WTC11 (cell line): ENCODE results near the gene TOP2B. TPM values are rescaled to one million over a fixed set of nuclear protein-coding genes. Genes with fewer than 3 reads are reported as not detected.

Experiments used
- ATAC-seq: fragments of 200-7000 bp; cut with Tn5 transposase; 2 replicates; pipeline ENCODE4 v1.10.0; 2021; ENCODE audit warnings: mild to moderate bottlenecking, moderate library complexity
- CTCF ChIA-PET: fragments of 300-600 bp; sonication (Branson Sonifier 250); formaldehyde crosslinking; loops from one replicate; lab custom pipeline; 2021; ENCODE audit warnings: antibody characterized with exemption; lab: Charles Lee
- POLR2A ChIA-PET: fragments of 350-600 bp; sonication (Branson Sonifier 250); formaldehyde crosslinking; loops from one replicate; lab custom pipeline; 2021; ENCODE audit warnings: antibody characterized with exemption; lab: Charles Lee
- DNase-seq: peaks from one replicate; pipeline ENCODE4 v3.0.0; 2021; ENCODE audit warnings: low spot score
- H3K27ac Mint-ChIP-seq: 2 replicates; pipeline ENCODE4 v1.8.0; 2021; ENCODE audit warnings: mixed read lengths
- H3K27me3 Mint-ChIP-seq: 2 replicates; pipeline ENCODE4 v1.8.0; 2021; ENCODE audit warnings: low read depth, mild to moderate bottlenecking, moderate library complexity, mixed read lengths
- H3K36me3 Mint-ChIP-seq: 2 replicates; pipeline ENCODE4 v1.8.0; 2021; ENCODE audit warnings: mixed read lengths
- H3K4me1 Mint-ChIP-seq: 2 replicates; pipeline ENCODE4 v1.8.0; 2022; ENCODE audit warnings: mixed read lengths
- H3K4me3 Mint-ChIP-seq: 2 replicates; pipeline ENCODE4 v1.8.0; 2021; ENCODE audit warnings: mild to moderate bottlenecking, moderate library complexity, mixed read lengths
- H3K9me3 Mint-ChIP-seq: 2 replicates; pipeline ENCODE4 v1.8.0; 2021; ENCODE audit warnings: mixed read lengths
- ETV6 ChIP-seq: sonication (generic); formaldehyde crosslinking; IDR thresholded peaks from 2 replicates; pipeline ENCODE4 v1.8.1; 2022; ENCODE audit warnings: mild to moderate bottlenecking, missing genetic modification reagents
- GTF2I ChIP-seq: fragments of 250-450 bp; sonication (Bioruptor Pico); conservative IDR thresholded peaks from 2 replicates; pipeline ENCODE4 v1.4.0; 2021; ENCODE audit warnings: mild to moderate bottlenecking
- NFATC4 ChIP-seq: fragments of 250-450 bp; sonication (Bioruptor Pico); IDR thresholded peaks from 2 replicates; pipeline ENCODE4 v1.9.0; 2021; ENCODE audit warnings: mild to moderate bottlenecking
- NR3C1 ChIP-seq: sonication (generic); formaldehyde crosslinking; conservative IDR thresholded peaks from 2 replicates; pipeline ENCODE4 v1.8.1; 2023; ENCODE audit warnings: low read depth, mild to moderate bottlenecking, missing genetic modification reagents
- RORB ChIP-seq: fragments of 250-450 bp; sonication (Bioruptor Pico); IDR thresholded peaks from 2 replicates; pipeline ENCODE4 v1.9.0; 2021; ENCODE audit warnings: mild to moderate bottlenecking
- TCF7 ChIP-seq: sonication (generic); formaldehyde crosslinking; IDR thresholded peaks from 2 replicates; pipeline ENCODE4 v1.8.0; 2022; ENCODE audit warnings: mild to moderate bottlenecking, low read depth, missing genetic modification reagents, moderate library complexity
- TEAD1 ChIP-seq: sonication (generic); formaldehyde crosslinking; IDR thresholded peaks from 2 replicates; pipeline ENCODE4 v1.8.0; 2022; ENCODE audit warnings: mild to moderate bottlenecking, missing genetic modification reagents
- ZNF317 ChIP-seq: sonication (generic); formaldehyde crosslinking; IDR thresholded peaks from 2 replicates; pipeline ENCODE4 v1.8.1; 2023; ENCODE audit warnings: low read depth, mild to moderate bottlenecking, moderate library complexity, missing genetic modification reagents, borderline replicate concordance
- ZNF396 ChIP-seq: fragments of 250-450 bp; sonication (Bioruptor Pico); IDR thresholded peaks from 2 replicates; pipeline ENCODE4 v1.8.0; 2021; ENCODE audit warnings: mild to moderate bottlenecking, moderate library complexity, borderline replicate concordance
- total RNA-seq: library from RNA; stranded (reverse); gene quantifications from 3 replicates; pipeline ENCODE4 v1.2.3, GENCODE V29; 2021
- TF ChIP-seq, protein P1 (sequence below): fragments of 250-450 bp; sonication (Bioruptor Pico); IDR thresholded peaks from 2 replicates; pipeline ENCODE4 v1.9.0; 2021; ENCODE audit warnings: mild to moderate bottlenecking, borderline replicate concordance
- TF ChIP-seq, protein P2 (sequence below): sonication (generic); formaldehyde crosslinking; IDR thresholded peaks from 2 replicates; pipeline ENCODE4 v1.8.1; 2022; ENCODE audit warnings: missing genetic modification reagents, borderline replicate concordance
- TF ChIP-seq, protein P3 (sequence below): sonication (generic); formaldehyde crosslinking; IDR thresholded peaks from 2 replicates; pipeline ENCODE4 v1.8.0; 2022; ENCODE audit warnings: mild to moderate bottlenecking, missing genetic modification reagents
- TF ChIP-seq, protein P4 (sequence below): fragments of 250-450 bp; sonication (Bioruptor Pico); IDR thresholded peaks from 2 replicates; pipeline ENCODE4 v1.8.0; 2021; ENCODE audit warnings: mild to moderate bottlenecking

The TOP2B gene
- total RNA-seq, 1 experiment from 2014 or later: 151 TPM

DNA sequence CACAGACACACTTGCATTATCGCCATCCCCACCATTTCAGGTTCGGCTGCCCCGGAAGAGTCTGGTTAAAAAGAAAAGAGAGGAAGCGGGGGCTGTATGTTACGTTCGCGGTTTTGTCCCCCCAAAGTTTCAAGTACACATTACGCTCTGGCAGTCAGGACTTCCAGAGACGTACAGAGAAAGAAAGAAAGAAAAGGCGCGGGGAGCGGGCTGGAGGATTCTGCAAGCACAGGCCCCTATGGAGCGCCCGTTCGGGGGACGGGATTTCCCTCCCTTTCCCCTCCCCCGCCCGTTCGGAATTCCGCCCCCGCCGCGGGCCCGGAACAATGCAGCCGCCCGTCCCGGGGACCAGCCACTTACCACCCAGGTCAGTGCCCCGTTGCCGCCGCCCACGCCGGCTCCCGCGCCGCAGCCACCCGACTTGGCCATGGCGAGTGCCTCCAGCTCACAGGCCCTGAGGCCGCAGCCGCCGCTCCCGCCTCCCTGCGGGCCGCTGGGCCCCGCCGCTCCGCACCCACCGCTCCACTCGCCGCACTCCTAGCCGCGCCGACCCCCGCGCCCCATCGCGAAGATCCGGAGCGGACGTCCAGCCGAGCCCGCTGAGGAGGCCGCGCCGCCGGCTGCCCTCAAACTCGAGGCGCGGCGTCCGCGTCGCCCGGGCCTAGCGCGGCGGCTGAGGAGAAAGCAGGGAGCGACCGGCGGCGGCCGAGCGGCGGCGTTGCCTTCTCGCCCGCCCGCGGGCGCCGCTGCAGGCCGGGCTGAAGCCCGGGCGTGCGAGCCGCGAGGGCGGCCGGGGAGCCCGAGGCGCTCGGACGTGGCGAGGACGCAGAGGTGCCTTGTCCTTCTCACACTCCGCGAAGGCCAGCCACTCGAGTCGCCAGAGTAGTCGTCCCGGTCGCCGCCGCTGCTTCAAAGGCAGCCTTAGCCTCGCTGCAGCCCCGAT, 567 bp downstream of the TOP2B start (continued):
- TF ChIP-seq, protein P1, sequence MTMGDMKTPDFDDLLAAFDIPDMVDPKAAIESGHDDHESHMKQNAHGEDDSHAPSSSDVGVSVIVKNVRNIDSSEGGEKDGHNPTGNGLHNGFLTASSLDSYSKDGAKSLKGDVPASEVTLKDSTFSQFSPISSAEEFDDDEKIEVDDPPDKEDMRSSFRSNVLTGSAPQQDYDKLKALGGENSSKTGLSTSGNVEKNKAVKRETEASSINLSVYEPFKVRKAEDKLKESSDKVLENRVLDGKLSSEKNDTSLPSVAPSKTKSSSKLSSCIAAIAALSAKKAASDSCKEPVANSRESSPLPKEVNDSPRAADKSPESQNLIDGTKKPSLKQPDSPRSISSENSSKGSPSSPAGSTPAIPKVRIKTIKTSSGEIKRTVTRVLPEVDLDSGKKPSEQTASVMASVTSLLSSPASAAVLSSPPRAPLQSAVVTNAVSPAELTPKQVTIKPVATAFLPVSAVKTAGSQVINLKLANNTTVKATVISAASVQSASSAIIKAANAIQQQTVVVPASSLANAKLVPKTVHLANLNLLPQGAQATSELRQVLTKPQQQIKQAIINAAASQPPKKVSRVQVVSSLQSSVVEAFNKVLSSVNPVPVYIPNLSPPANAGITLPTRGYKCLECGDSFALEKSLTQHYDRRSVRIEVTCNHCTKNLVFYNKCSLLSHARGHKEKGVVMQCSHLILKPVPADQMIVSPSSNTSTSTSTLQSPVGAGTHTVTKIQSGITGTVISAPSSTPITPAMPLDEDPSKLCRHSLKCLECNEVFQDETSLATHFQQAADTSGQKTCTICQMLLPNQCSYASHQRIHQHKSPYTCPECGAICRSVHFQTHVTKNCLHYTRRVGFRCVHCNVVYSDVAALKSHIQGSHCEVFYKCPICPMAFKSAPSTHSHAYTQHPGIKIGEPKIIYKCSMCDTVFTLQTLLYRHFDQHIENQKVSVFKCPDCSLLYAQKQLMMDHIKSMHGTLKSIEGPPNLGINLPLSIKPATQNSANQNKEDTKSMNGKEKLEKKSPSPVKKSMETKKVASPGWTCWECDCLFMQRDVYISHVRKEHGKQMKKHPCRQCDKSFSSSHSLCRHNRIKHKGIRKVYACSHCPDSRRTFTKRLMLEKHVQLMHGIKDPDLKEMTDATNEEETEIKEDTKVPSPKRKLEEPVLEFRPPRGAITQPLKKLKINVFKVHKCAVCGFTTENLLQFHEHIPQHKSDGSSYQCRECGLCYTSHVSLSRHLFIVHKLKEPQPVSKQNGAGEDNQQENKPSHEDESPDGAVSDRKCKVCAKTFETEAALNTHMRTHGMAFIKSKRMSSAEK (CRISPR knock-in tag): no peak
- no peak for TF ChIP-seq GTF2I (CRISPR knock-in tag)
- peak; percentile 16; the same call in 1 of the 2 replicates for TF ChIP-seq TEAD1 (CRISPR knock-in tag)

DNA sequence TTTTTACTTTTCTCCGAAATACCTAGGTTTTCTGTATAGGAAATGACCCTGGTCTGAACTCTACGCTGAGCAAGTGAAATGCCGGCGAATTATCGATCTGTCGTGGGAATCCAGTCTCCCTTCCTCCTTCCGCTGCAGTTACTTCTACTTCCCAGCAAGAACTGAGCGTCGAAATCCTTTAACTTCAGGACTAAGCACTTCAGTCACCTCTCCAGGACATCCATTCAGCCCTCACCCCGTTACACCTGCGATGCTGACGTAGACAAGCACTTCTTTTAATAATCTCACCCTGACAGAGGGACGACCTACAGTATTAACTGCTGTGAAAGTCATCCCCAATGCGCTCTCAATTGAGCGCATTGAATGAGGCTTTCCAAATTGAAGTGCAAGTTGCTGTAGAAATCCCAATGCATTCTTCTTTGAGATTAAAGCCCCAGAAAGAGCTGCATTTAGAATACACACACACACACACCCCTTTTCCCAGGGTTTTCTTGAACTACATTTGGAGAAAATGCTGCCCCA, 1.3 kb downstream of the TOP2B start:
- H3K27ac Mint-ChIP-seq: peak overlapping the region; percentile 90
- H3K36me3 Mint-ChIP-seq: no peaks in the 10 kb centered on the region
- CTCF ChIA-PET: no interaction called here
- peak overlapping the region; percentile 95 for H3K4me3 Mint-ChIP-seq
- H3K4me1 Mint-ChIP-seq: peaks cover 46% of the 10 kb centered on the region
- H3K9me3 Mint-ChIP-seq: no peaks in the 10 kb centered on the region
- no peak for DNase-seq
- no peak for ATAC-seq
- POLR2A ChIA-PET: interaction anchor here (1.5 kb wide), 1 partner anchor 120 kb away, joined by 4 read pairs; the partner anchor contains the start of gene NGLY1
- H3K27me3 Mint-ChIP-seq: no peaks in the 10 kb centered on the region
- TF ChIP-seq ETV6 (no peak), NFATC4 (CRISPR knock-in tag) (no peak), GTF2I (CRISPR knock-in tag) (no peak), RORB (CRISPR knock-in tag) (no peak), ZNF396 (CRISPR knock-in tag) (no peak), ZNF317 (CRISPR knock-in tag) (no peak), NR3C1 (CRISPR knock-in tag) (no peak), TCF7 (no peak)
- TF ChIP-seq, protein P2, sequence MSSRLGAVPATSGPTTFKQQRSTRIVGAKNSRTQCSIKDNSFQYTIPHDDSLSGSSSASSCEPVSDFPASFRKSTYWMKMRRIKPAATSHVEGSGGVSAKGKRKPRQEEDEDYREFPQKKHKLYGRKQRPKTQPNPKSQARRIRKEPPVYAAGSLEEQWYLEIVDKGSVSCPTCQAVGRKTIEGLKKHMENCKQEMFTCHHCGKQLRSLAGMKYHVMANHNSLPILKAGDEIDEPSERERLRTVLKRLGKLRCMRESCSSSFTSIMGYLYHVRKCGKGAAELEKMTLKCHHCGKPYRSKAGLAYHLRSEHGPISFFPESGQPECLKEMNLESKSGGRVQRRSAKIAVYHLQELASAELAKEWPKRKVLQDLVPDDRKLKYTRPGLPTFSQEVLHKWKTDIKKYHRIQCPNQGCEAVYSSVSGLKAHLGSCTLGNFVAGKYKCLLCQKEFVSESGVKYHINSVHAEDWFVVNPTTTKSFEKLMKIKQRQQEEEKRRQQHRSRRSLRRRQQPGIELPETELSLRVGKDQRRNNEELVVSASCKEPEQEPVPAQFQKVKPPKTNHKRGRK (CRISPR knock-in tag): no peak
- TF ChIP-seq, protein P3, sequence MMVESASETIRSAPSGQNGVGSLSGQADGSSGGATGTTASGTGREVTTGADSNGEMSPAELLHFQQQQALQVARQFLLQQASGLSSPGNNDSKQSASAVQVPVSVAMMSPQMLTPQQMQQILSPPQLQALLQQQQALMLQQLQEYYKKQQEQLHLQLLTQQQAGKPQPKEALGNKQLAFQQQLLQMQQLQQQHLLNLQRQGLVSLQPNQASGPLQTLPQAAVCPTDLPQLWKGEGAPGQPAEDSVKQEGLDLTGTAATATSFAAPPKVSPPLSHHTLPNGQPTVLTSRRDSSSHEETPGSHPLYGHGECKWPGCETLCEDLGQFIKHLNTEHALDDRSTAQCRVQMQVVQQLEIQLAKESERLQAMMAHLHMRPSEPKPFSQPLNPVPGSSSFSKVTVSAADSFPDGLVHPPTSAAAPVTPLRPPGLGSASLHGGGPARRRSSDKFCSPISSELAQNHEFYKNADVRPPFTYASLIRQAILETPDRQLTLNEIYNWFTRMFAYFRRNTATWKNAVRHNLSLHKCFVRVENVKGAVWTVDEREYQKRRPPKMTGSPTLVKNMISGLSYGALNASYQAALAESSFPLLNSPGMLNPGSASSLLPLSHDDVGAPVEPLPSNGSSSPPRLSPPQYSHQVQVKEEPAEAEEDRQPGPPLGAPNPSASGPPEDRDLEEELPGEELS: no peak
- TF ChIP-seq, protein P4, sequence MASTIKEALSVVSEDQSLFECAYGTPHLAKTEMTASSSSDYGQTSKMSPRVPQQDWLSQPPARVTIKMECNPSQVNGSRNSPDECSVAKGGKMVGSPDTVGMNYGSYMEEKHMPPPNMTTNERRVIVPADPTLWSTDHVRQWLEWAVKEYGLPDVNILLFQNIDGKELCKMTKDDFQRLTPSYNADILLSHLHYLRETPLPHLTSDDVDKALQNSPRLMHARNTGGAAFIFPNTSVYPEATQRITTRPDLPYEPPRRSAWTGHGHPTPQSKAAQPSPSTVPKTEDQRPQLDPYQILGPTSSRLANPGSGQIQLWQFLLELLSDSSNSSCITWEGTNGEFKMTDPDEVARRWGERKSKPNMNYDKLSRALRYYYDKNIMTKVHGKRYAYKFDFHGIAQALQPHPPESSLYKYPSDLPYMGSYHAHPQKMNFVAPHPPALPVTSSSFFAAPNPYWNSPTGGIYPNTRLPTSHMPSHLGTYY (CRISPR knock-in tag): no peak
